Lung (tissue), 12 donors: Measurements from ENCODE around the gene JAM3. TPM values are rescaled to one million over a fixed set of nuclear protein-coding genes. Genes with fewer than 3 reads are reported as not detected.

Experiments used
- ATAC-seq: fragments of 200-7000 bp; cut with Tn5 transposase; one replicate; pipeline ENCODE4 v1.9.1; 2020; ENCODE audit warnings: moderate number of reproducible peaks; ENCODE audit not compliant: insufficient read depth, low FRiP score
- DNase-seq, 3 donors: peaks; one replicate each; pipeline ENCODE4 v3.0.0-alpha.2; 2013 to 2017
- H3K27ac ChIP-seq, 2 donors: one replicate each; pipeline ENCODE4 v1.5.1; 2013; ENCODE audit warnings: mild to moderate bottlenecking in 2 of 2, moderate library complexity in 2 of 2, control low read depth in 1 of 2, inconsistent platforms in 1 of 2, low read depth in 1 of 2, low read length in 1 of 2
- H3K27me3 ChIP-seq, 3 donors: one replicate each; pipeline ENCODE4 v1.5.1; 2013; ENCODE audit warnings: low read length in 2 of 3; ENCODE audit not compliant: control insufficient read depth in 3 of 3, insufficient read depth in 3 of 3
- H3K36me3 ChIP-seq, 4 donors: one replicate each; pipeline ENCODE4 v1.5.1; 2013; ENCODE audit warnings: low read length in 4 of 4, mild to moderate bottlenecking in 1 of 4, moderate library complexity in 1 of 4; ENCODE audit not compliant: control insufficient read depth in 4 of 4, insufficient read depth in 4 of 4
- H3K4me1 ChIP-seq, 5 donors: one replicate each; pipeline ENCODE4 v1.5.1; 2013; ENCODE audit warnings: low read length in 5 of 5, mild to moderate bottlenecking in 2 of 5, moderate library complexity in 1 of 5; ENCODE audit not compliant: control insufficient read depth in 5 of 5, insufficient read depth in 5 of 5
- H3K4me3 ChIP-seq: one replicate; pipeline ENCODE4 v1.5.1; 2013; ENCODE audit warnings: mild to moderate bottlenecking, control low read depth, moderate library complexity
- H3K9ac ChIP-seq, 2 donors: one replicate each; pipeline ENCODE4 v1.5.1; 2013; ENCODE audit warnings: low read length in 2 of 2, control low read depth in 1 of 2; ENCODE audit not compliant: insufficient read depth in 1 of 2
- H3K9me3 ChIP-seq, 4 donors: one replicate each; pipeline ENCODE4 v1.5.1; 2013; ENCODE audit warnings: low read length in 3 of 4, mild to moderate bottlenecking in 1 of 4, moderate library complexity in 1 of 4; ENCODE audit not compliant: control insufficient read depth in 4 of 4, insufficient read depth in 3 of 4
- CTCF ChIP-seq: IDR thresholded peaks from 2 replicates; pipeline ENCODE4 v1.5.1; 2012; ENCODE audit warnings: mild to moderate bottlenecking; ENCODE audit errors: control extremely low read depth, extremely low read depth
- WGBS, 2 donors: extraction: QIAGEN DNeasy Blood & Tissue Kit; methylation state at CpG; one replicate each; pipeline ENCODE4 v1.1.7; 2013; 5-methylcytosine and 5-hydroxymethylcytosine counted together
- polyA plus RNA-seq, 2 donors: library from polyadenylated mRNA; stranded (reverse); fragments of 200-250 nt; gene quantifications; one replicate each; pipeline ENCODE4 v1.2.1, GENCODE V29; 2013
- total RNA-seq, 2 donors: library from RNA; depleted of rRNA in 1 of 2; stranded (reverse); fragments of >200 nt in 1 of 2; gene quantifications; one replicate each; pipeline ENCODE4 v1.2.1, GENCODE V29; 2014 to 2021
- donor health status: control.
- donor health status: control.
- donor health status: Bipolar disorder and iron deficiency.
- donor health status: healthy.
- donor health status: DM: yes; HTN: yes; CAD: no.

Gene JAM3
- total and polyA plus RNA-seq, 4 donors = 10.3 to 72.2 (median 23.6) TPM

- ATAC-seq (no peak), DNase-seq (no peak)
- Histone ChIP-seq H3K4me3 (no peak overlapping the region), H3K27me3 (peaks cover 0 to 14% (median 3%) of the 10 kb centered on the region in 3 donors), H3K4me1 (peaks cover 0 to 8% (median 4%) of the 10 kb centered on the region in 5 donors), H3K9me3 (no peaks in the 10 kb centered on the region), H3K36me3 (no peaks in the 10 kb centered on the region), H3K9ac (no peak overlapping the region), H3K27ac (no peak overlapping the region)
- 88 to 96% methylated on average over 3 of the region's 3 CpGs for WGBS, 2 donors
- no peak for TF ChIP-seq CTCF
Observed at GRCh38 chr11:134065381-134065780, 3.5 kb upstream of the JAM3 start.

- WGBS, 2 donors = 69 to 85% methylated on average over 12 of the region's 12 CpGs
- peaks cover 0 to 8% (median 4%) of the 10 kb centered on the region in 5 donors for H3K4me1 ChIP-seq
- H3K9ac ChIP-seq = no peak overlapping the region
- no peaks in the 10 kb centered on the region for H3K36me3 ChIP-seq
- H3K9me3 ChIP-seq = no peaks in the 10 kb centered on the region
- ATAC-seq = no peak
- TF ChIP-seq CTCF = no peak
- no peak overlapping the region for H3K27ac ChIP-seq
- no peak for DNase-seq
- no peak overlapping the region for H3K4me3 ChIP-seq
- peaks cover 0 to 4% (median 0%) of the 10 kb centered on the region in 3 donors for H3K27me3 ChIP-seq
Observed at GRCh38 chr11:134066943-134067885, 1.7 kb upstream of the JAM3 start.

- whole genome bisulfite sequencing, 2 donors = 16 to 19% methylated on average over 32 to 41 of the region's 41 CpGs
- H3K4me3 ChIP-seq = peak overlapping the region; percentile 68
- H3K4me1 ChIP-seq = peaks cover 2 to 8% (median 4%) of the 10 kb centered on the region in 5 donors
- H3K27ac ChIP-seq = peak overlapping the region; percentile 80 to 89
- H3K27me3 ChIP-seq = peaks cover 0 to 4% (median 0%) of the 10 kb centered on the region in 3 donors
- ATAC-seq (no peak), DNase-seq (peak; percentile 57 to 63 (median 62))
- no peaks in the 10 kb centered on the region for H3K9me3 ChIP-seq
- peak overlapping the region in 1 of 2 donors; percentile 50 for H3K9ac ChIP-seq
- H3K36me3 ChIP-seq = no peaks in the 10 kb centered on the region
- no peak for TF ChIP-seq CTCF
Observed at GRCh38 chr11:134069426-134070341, 812 bp downstream of the JAM3 start.
